Measurements from ENCODE around the gene NCOA7.

Gene NCOA7

DNA sequence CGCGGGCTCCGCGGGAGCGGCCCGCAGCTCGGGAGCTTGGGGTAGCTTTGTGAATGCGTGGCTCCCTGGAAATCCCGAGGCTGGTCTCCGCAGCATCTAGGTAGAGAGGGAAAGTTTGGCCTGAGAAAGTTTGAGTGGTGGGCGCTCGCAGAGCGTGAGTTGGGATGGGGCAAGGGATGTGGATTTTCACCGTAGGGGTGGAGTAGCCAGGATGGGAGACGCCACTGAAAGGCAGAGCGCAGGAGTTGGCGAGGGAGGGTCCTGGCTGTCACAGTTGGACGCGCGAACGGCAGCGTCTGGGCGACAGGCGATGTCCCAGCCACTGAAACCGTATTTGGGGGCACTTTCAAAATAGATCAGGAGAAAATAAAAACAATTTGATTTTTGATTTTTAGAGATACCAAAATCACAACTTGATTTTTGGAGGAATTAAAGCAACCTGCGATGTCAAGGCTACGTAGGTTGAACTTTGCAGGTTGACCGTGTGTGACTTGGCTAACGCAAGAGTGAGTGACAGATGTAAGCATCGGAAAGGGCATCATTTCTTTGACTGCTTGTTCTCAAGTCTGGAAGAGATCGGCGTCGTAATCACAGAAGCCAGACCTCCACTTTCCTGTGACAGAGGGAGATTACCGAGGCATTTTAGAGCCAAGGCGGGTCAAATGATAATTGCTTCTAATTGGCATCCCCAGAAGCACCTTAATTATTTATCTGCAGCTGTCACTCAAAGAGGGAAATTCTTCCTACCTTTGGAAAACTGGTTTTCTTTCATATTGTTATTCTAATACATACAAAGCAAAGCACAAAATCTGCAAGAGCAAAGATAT is 40.7 kb upstream of the NCOA7 start:
- H3K4me3 Mint-ChIP-seq, result peak overlapping the region; percentile 91
- H3K36me3 Mint-ChIP-seq, result peaks cover 6% of the 10 kb centered on the region
- peaks cover 37% of the 10 kb centered on the region for H3K4me1 Mint-ChIP-seq
- peak overlapping the region; percentile 16 for H3K27ac Mint-ChIP-seq
- no peaks in the 10 kb centered on the region for H3K9me3 Mint-ChIP-seq
- DNase-seq (ENCODE audit: low spot score in 2 of 2), result no peak
- no peak for ATAC-seq

DNA sequence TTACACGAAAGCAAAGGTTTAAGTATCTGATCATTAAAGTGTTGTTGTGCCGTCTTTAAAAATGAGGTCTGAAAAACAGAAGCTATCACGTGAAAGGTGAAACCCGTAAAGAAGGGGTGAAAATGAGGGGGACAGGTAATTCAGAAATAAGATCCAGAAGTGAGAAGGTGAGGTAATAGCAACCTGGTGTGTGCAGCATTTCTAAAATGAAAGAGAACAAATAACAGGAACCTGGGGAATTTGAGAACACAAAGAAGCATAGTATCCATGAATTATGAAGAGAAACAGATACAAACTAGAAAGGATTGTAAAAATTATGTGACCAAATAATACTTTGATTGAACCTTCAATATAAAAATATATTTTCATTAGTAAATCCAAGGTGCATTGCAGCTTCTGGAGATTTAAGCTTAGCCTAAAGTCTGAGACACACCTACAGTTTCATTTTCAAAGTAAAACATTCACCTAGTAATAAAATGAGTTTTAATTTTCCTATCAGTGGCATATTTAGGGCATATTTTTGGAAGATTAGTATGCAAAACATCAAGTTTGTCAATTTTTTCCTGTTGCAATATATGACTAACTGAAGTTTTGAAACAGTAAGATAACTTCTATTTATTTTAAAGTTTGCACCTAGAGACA is 39.9 kb upstream of the NCOA7 start:
- peak overlapping the region; percentile 91 for H3K4me3 Mint-ChIP-seq
- H3K4me1 Mint-ChIP-seq, result peaks cover 37% of the 10 kb centered on the region
- ATAC-seq (no peak), DNase-seq (ENCODE audit: low spot score in 2 of 2) (no peak)
- peaks cover 6% of the 10 kb centered on the region for H3K36me3 Mint-ChIP-seq
- H3K27ac Mint-ChIP-seq, result no peak overlapping the region
- H3K9me3 Mint-ChIP-seq, result no peaks in the 10 kb centered on the region

DNA sequence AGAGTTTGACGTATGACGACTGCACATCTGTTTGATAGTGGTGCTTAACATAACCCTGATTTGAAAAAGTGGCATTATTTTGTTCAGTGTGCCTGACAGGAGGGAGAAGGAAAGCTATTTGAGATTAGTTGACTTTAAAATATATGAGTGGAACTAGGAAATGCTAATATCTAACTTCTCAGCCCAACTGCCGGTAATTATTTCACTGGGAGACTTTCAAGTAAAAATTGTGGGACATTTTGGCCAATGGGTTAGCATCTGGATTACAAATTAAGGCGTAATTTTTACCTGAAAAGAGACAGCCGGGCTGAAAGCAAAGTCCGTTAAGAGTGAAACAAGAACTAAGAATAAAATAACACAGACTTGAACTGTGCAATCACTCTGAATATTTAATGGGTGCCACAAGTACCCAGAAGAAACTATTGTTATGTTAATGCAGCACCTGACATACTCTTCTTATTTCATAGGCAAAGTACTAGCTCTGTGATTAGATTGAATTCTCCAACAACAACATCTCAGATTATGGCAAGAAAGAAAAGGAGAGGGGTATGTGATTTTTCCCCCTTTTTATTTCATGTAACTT is 39.3 kb upstream of the NCOA7 start:
- Mint-ChIP-seq H3K4me3 (no peak overlapping the region), H3K9me3 (no peaks in the 10 kb centered on the region), H3K4me1 (peaks cover 32% of the 10 kb centered on the region), H3K36me3 (peaks cover 6% of the 10 kb centered on the region), H3K27ac (no peak overlapping the region)
- DNase-seq (ENCODE audit: low spot score in 2 of 2) (no peak), ATAC-seq (no peak)

DNA sequence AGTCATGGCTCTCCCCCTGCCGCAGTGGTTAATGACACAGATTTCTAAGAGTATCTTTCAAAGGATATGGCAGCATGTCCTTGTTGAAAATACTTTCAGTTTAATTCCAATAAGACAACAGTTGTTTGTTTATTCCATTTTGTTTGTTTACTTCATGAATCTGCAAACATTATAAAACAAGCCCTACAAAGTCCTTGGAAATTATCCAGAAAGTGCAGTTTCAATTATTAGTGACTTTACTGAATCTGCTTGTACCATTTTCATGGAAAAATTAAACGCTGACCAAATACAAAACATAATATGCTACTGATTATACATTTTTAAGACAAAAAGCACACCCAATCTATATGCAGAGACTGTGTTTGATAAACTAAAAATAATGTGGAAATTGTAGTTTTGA is 38.0 kb upstream of the NCOA7 start:
- H3K4me1 Mint-ChIP-seq, result peaks cover 25% of the 10 kb centered on the region
- ATAC-seq (no peak), DNase-seq (ENCODE audit: low spot score in 2 of 2) (no peak)
- no peak overlapping the region for H3K27ac Mint-ChIP-seq
- H3K36me3 Mint-ChIP-seq, result peaks cover 6% of the 10 kb centered on the region
- H3K4me3 Mint-ChIP-seq, result no peak overlapping the region
- no peaks in the 10 kb centered on the region for H3K9me3 Mint-ChIP-seq

DNA sequence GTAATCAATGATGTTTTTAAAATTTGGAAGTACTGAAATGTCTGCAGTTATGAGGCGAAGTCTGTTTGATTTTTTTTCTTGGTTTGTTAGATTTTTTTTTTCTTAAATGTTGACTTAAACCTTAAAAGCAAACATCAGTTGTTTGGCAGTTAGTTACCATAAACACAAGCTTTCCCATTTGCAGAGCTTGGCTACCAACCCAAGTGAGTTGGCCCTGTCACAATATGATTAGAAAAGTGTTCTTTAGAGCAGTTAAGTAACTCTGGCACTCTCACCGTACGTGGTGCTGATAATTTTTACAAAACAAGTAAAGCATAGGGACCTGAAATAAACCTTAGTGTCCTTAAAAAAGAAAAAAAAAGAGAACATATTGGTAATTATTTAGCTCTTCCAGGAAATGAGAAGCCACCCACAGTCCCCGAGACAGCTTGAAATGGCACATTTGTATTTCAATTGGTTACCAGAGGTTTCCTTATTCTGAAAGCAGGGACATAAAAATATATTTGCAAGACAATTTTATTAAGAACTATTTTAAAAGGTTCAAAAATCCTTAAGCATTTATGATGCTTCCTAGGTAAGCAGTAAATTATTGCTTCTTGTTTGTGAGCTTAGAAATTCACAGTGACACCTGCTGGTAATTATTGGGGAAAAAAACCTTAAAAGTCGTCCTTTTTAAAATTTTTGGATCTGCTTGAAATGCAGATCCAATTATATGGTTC is 37.4 kb upstream of the NCOA7 start:
- peaks cover 6% of the 10 kb centered on the region for H3K36me3 Mint-ChIP-seq
- H3K4me1 Mint-ChIP-seq, result peaks cover 20% of the 10 kb centered on the region
- DNase-seq (ENCODE audit: low spot score in 2 of 2) (no peak), ATAC-seq (no peak)
- H3K27ac Mint-ChIP-seq, result no peak overlapping the region
- H3K4me3 Mint-ChIP-seq, result no peak overlapping the region
- H3K9me3 Mint-ChIP-seq, result no peaks in the 10 kb centered on the region

DNA sequence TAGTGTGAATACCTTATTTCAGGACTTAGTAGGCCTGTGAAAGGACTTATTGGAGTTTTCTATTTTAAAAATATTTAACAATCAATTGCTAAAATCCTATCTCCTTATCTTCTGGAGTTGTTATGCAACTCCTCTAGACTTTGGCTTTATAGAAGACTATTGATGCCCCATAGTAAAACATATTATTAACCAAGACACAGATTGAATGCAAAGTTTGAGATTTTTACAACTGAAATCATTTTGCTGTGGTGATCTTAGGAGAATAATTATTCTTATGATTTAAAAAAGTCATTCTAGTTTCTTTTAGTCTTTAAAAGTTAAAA is 36.9 kb upstream of the NCOA7 start:
- Mint-ChIP-seq H3K4me1 (peaks cover 15% of the 10 kb centered on the region), H3K4me3 (no peak overlapping the region), H3K36me3 (peaks cover 6% of the 10 kb centered on the region), H3K9me3 (no peaks in the 10 kb centered on the region), H3K27ac (no peak overlapping the region)
- DNase-seq (ENCODE audit: low spot score in 2 of 2) (no peak), ATAC-seq (no peak)

DNA sequence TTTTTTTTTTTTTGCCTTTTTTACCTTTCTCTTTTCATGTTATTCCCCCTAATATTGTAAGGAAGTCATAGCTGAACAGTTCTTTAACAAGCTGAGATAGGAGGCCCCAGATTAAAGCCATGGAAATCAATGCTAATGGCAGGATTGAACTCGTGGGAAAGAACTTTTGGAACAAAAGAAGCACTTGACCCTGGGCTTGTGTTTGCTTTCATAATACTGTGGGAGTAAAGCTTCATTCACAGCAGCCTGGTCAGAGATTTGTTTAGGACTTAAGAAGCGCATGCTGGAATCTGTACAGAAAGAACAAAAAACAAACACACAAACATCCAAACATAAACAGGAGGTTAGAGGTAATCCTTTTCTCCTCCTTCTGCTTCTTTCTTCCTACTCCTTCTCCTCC is 36.2 kb upstream of the NCOA7 start:
- Mint-ChIP-seq H3K4me1 (peaks cover 13% of the 10 kb centered on the region), H3K36me3 (peaks cover 10% of the 10 kb centered on the region), H3K4me3 (no peak overlapping the region), H3K9me3 (no peaks in the 10 kb centered on the region), H3K27ac (no peak overlapping the region)
- DNase-seq (ENCODE audit: low spot score in 2 of 2) (no peak), ATAC-seq (no peak)

DNA sequence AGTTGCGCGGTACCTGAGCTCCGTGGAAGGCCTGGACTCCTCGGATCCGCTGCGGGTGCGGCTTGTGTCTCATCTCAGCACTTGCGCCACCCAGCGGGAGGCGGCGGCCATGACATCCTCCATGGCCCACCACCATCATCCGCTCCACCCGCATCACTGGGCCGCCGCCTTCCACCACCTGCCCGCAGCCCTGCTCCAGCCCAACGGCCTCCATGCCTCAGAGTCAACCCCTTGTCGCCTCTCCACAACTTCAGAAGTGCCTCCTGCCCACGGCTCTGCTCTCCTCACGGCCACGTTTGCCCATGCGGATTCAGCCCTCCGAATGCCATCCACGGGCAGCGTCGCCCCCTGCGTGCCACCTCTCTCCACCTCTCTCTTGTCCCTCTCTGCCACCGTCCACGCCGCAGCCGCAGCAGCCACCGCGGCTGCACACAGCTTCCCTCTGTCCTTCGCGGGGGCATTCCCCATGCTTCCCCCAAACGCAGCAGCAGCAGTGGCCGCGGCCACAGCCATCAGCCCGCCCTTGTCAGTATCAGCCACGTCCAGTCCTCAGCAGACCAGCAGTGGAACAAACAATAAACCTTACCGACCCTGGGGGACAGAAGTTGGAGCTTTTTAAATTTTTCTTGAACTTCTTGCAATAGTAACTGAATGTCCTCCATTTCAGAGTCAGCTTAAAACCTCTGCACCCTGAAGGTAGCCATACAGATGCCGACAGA is 31.4 kb upstream of the NCOA7 start:
- H3K27ac Mint-ChIP-seq, result no peak overlapping the region
- no peak for ATAC-seq

DNA sequence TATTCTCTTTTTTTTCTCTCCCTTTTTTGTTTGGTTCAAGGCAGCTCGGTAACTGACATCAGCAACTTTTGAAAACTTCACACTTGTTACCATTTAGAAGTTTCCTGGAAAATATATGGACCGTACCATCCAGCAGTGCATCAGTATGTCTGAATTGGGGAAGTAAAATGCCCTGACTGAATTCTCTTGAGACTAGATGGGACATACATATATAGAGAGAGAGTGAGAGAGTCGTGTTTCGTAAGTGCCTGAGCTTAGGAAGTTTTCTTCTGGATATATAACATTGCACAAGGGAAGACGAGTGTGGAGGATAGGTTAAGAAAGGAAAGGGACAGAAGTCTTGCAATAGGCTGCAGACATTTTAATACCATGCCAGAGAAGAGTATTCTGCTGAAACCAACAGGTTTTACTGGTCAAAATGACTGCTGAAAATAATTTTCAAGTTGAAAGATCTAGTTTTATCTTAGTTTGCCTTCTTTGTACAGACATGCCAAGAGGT is 30.8 kb upstream of the NCOA7 start:
- ATAC-seq (no peak), DNase-seq (ENCODE audit: low spot score in 2 of 2) (no peak)
- peaks cover 5% of the 10 kb centered on the region for H3K36me3 Mint-ChIP-seq
- no peak overlapping the region for H3K4me3 Mint-ChIP-seq
- no peaks in the 10 kb centered on the region for H3K9me3 Mint-ChIP-seq
- no peak overlapping the region for H3K27ac Mint-ChIP-seq
- H3K4me1 Mint-ChIP-seq, result no peaks in the 10 kb centered on the region

More for the DNA sequence above, 31.4 kb upstream of the NCOA7 start:
- no peak overlapping the region for H3K4me3 Mint-ChIP-seq
- H3K9me3 Mint-ChIP-seq, result no peaks in the 10 kb centered on the region
- H3K36me3 Mint-ChIP-seq, result peaks cover 5% of the 10 kb centered on the region
- no peak for DNase-seq (ENCODE audit: low spot score in 2 of 2)
- H3K4me1 Mint-ChIP-seq, result no peaks in the 10 kb centered on the region

DNA sequence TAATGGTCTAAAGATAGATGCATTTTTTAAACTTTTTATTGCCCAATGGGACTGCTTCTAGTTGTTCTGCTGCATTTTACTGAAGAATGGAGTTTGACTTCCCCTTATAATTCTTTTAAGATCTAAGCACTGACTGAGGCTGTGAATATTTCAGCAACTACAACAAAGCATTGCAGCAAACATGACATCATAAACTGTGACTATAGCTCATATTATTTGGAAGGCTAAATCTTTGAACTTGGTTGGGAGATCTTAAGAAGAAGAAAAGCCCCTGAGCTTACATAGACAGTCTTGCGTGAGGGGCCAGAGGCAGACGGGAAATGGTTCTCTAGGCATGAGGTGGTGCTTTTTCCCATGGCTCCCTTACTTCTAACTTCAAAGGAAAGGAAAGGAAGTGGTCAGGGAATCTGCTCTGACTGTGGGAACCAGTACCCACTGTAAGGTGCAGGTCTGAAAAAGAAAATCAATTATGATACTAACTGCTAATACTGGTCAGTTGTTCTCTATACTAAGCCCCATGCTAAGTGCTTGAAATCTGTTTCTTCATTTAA is 26.6 kb upstream of the NCOA7 start:
- Mint-ChIP-seq H3K4me1 (no peaks in the 10 kb centered on the region), H3K4me3 (no peak overlapping the region), H3K36me3 (peaks cover 4% of the 10 kb centered on the region), H3K27ac (no peak overlapping the region), H3K9me3 (no peaks in the 10 kb centered on the region)
- DNase-seq (ENCODE audit: low spot score in 2 of 2) (no peak), ATAC-seq (no peak)

DNA sequence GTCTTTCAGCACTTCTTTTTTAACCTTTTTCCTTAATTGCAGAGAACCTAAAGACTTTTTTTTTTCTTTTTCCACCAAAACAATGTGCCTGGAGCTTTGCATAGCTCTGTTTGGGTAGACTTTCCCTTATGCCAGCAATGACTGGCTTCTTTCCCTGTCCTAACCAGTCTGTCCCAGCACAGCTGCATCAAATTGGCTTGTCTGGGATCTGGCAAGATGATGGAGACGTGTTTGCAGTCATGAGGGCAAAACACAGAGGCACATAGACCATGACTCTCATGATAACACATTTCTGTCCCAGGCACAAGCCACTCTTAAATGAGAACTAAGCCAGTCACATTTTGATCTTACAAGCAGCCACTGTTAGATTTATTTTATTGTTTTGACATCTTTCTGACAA is 24.8 kb upstream of the NCOA7 start:
- Mint-ChIP-seq H3K4me3 (no peak overlapping the region), H3K4me1 (no peaks in the 10 kb centered on the region), H3K27ac (no peak overlapping the region), H3K36me3 (no peaks in the 10 kb centered on the region), H3K9me3 (no peaks in the 10 kb centered on the region)
- no peak for ATAC-seq
- DNase-seq (ENCODE audit: low spot score in 2 of 2), result no peak

DNA sequence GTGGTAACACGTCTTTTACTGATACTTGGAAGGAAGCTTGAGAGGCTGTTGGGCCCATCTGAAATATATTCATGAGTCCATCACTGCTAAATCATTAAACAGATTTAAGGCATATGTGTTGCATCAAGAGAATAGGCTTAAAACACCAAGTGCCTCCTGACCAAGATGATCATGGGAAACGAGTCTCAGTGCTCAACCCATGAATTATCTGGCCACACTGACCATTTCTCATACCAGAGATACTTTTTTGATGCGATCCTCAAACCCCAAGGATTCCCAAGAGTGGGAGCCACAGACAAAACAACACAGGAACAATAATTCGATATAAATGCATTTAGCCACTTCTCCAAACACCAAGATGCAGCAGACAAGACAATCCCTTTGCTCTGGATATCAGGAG is 24.1 kb upstream of the NCOA7 start:
- H3K9me3 Mint-ChIP-seq, result no peaks in the 10 kb centered on the region
- no peak overlapping the region for H3K27ac Mint-ChIP-seq
- ATAC-seq, result no peak
- DNase-seq (ENCODE audit: low spot score in 2 of 2), result no peak
- no peak overlapping the region for H3K4me3 Mint-ChIP-seq
- H3K36me3 Mint-ChIP-seq, result no peaks in the 10 kb centered on the region
- H3K4me1 Mint-ChIP-seq, result no peaks in the 10 kb centered on the region

DNA sequence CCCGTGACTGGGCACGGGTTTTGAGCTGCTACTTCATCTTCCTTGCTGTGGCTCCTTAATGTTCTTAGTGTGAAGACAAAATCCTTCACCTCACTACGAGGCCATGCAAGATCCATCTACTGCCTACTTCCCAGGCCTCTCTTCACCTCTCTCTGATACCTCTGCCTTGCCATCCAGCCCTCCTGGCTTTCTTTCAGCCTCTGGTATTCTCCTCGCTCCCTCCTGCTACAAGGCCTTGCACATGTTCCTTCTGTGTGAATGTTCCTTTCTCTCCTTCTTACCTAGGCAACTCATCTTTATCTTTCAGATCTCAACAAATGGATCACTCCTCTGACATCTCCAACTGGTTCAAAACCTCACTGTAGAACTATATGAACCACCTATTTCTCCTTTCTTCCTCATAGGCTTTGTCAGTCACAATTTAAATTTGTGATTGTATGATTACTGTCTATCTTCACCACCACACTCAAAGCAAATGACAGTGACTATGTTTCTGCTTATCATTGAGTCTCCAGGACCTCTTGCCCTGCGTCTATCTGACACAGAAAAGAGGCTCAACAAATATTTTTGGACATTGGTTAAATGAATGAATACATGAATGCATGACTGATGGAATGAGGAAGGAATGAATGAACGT is 21.5 kb upstream of the NCOA7 start:
- H3K36me3 Mint-ChIP-seq, result no peaks in the 10 kb centered on the region
- no peak overlapping the region for H3K27ac Mint-ChIP-seq

More for the DNA sequence above, 21.5 kb upstream of the NCOA7 start:
- H3K4me3 Mint-ChIP-seq, result no peak overlapping the region
- no peaks in the 10 kb centered on the region for H3K9me3 Mint-ChIP-seq
- peaks cover 6% of the 10 kb centered on the region for H3K4me1 Mint-ChIP-seq
- no peak for ATAC-seq
- no peak for DNase-seq (ENCODE audit: low spot score in 2 of 2)
